Body of pancreas (tissue), 4 donors: Measurements from ENCODE around the gene CTTNBP2NL.

Experiments
- POLR2A ChIP-seq, 3 donors: fragments of 450-650 bp; IDR thresholded peaks; one replicate each; pipeline ENCODE4 v1.6.1; 2016; ENCODE audit warnings: antibody characterized with exemption in 3 of 3, mild to moderate bottlenecking in 2 of 3
- TF ChIP-seq, protein P1 (sequence below), 7 experiments: fragments of 450-650 bp in 4 of 7; fragments of 200-600 bp in 3 of 7; sonication (generic) in 3 of 7; IDR thresholded peaks; one replicate each; pipeline ENCODE4 v1.5.1; 2016 to 2019; ENCODE audit warnings: antibody characterized with exemption in 7 of 7

DNA sequence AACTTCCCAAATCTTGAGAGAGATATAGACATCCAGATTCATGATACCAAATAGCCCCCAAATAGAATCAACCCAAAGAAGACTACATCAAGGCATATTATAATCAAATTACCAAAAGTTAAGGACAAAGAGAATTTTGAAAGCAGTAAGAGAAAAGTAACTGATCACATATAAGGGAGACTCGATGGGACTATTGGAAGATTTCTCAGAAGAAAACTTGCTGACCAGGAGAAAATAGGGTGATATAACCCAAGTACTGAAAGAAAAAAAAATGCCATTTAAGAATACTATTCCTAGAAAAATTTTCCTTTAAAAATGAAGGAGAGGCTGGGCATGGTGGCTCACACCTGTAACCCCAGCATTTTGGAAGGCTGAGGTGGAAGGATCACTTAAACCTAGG lies 82.3 kb downstream of the CTTNBP2NL start:
- TF ChIP-seq, protein P1, sequence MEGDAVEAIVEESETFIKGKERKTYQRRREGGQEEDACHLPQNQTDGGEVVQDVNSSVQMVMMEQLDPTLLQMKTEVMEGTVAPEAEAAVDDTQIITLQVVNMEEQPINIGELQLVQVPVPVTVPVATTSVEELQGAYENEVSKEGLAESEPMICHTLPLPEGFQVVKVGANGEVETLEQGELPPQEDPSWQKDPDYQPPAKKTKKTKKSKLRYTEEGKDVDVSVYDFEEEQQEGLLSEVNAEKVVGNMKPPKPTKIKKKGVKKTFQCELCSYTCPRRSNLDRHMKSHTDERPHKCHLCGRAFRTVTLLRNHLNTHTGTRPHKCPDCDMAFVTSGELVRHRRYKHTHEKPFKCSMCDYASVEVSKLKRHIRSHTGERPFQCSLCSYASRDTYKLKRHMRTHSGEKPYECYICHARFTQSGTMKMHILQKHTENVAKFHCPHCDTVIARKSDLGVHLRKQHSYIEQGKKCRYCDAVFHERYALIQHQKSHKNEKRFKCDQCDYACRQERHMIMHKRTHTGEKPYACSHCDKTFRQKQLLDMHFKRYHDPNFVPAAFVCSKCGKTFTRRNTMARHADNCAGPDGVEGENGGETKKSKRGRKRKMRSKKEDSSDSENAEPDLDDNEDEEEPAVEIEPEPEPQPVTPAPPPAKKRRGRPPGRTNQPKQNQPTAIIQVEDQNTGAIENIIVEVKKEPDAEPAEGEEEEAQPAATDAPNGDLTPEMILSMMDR (IDR thresholded peaks at IDR 0.05) = no peak
- TF ChIP-seq POLR2A (IDR thresholded peaks at IDR 0.05) = no peak
